ENCODE results near the gene ADH4. TPM values are rescaled to one million over a fixed set of nuclear protein-coding genes. Genes with fewer than 3 reads are reported as not detected.
"Not testable (repeated sequence)": the region's sequence is repeated elsewhere in the genome, so short reads cannot be mapped to it uniquely, and the experiment has no call there.

ADH4 gene
- total RNA-seq, 1 experiment from 2014 or later = not detected

- not testable (repeated sequence) for DNase-seq; H3K4me3 Mint-ChIP-seq; H3K23me2 ChIP-seq (ENCODE audit: insufficient read length, low read depth, low read length, poor library complexity, severe bottlenecking); H2BK20ac ChIP-seq (ENCODE audit: low read depth, low read length, poor library complexity, severe bottlenecking); H3K4ac ChIP-seq (ENCODE audit: low read depth, low read length); H4K8ac ChIP-seq (replicated peaks; ENCODE audit: insufficient read length, low read depth, low read length); H3K23ac ChIP-seq (ENCODE audit: insufficient read length, low read depth, low read length); H3K27ac ChIP-seq (ENCODE audit: insufficient read length, low read depth, low read length); H3K18ac ChIP-seq (ENCODE audit: insufficient read length, low read depth, low read length); H3K4me2 ChIP-seq (ENCODE audit: insufficient read depth, insufficient read length, low read length); H4K91ac ChIP-seq (ENCODE audit: insufficient read length, low read depth, low read length); H3K56ac ChIP-seq (ENCODE audit: insufficient read length, low read depth, low read length); H3K27me3 ChIP-seq (ENCODE audit: insufficient read depth, low read length); H3K79me1 ChIP-seq (ENCODE audit: insufficient read depth, low read depth, low read length, poor library complexity, severe bottlenecking); H2AK5ac ChIP-seq (ENCODE audit: insufficient read length, low read length); H3K9ac ChIP-seq (ENCODE audit: extremely low read depth, insufficient read length, low read length); H3K4me1 Mint-ChIP-seq; H3K9me3 Mint-ChIP-seq; H2BK120ac ChIP-seq (ENCODE audit: low read depth, low read length, poor library complexity, severe bottlenecking); H2BK12ac ChIP-seq (ENCODE audit: insufficient read length, low read depth, low read length); H2BK5ac ChIP-seq (ENCODE audit: insufficient read length, low read length); H2AFZ ChIP-seq (ENCODE audit: low read length); H2BK15ac ChIP-seq (ENCODE audit: low read depth, low read length); H4K5ac ChIP-seq (ENCODE audit: insufficient read length, low read depth, low read length); H3K14ac ChIP-seq (ENCODE audit: insufficient read depth, low read length); H4K20me1 ChIP-seq (ENCODE audit: control insufficient read depth, insufficient read depth, insufficient read length); H3K4me1 ChIP-seq (ENCODE audit: insufficient read depth, low read length); H3K79me2 ChIP-seq (ENCODE audit: insufficient read depth, low read length); H3K9me3 ChIP-seq (ENCODE audit: control insufficient read depth, low read depth, low read length); H3T11ph ChIP-seq (ENCODE audit: low read length); H3K27me3 Mint-ChIP-seq (ENCODE audit: low read depth)
- Mint-ChIP-seq H3K36me3 (ENCODE audit: insufficient read depth in 1 of 3, low read depth in 3 of 3) (peaks cover 7 to 23% (median 8%) of the 10 kb centered on the region in 3 experiments), H3K27ac (peak overlapping the region in 1 of 3 experiments; percentile 27; a peak in 1 of 7 replicates)
- WGBS (ENCODE audit: extremely low coverage, insufficient read length, low lambda C conversion rate) = no CpG with 5 or more reads among the region's 12 CpGs
Observed at GRCh38 chr4:99109286-99109685, 34.8 kb downstream of the ADH4 start.
